Fibroblast of lung (primary cell): ENCODE data around the gene RNU11.

Experiments used
- CTCF ChIP-seq, 2 donors: IDR thresholded peaks in 1 of 2; conservative IDR thresholded peaks in 1 of 2; 1 replicate in 1 of 2; 2 replicates in 1 of 2; pipeline ENCODE4 v1.5.1; 2011 to 2012; ENCODE audit warnings: low read length in 2 of 2, control low read depth in 1 of 2, inconsistent platforms in 1 of 2, low read depth in 1 of 2, mild to moderate bottlenecking in 1 of 2
- EZH2 ChIP-seq: IDR thresholded peaks from 2 replicates; pipeline ENCODE4 v1.5.1; 2012; ENCODE audit warnings: low read length, control low read depth, mild to moderate bottlenecking; ENCODE audit errors: missing control alignments

- TF ChIP-seq CTCF (conservative IDR thresholded peaks at IDR 0.05 in 1 of 2, IDR thresholded peaks at IDR 0.05 in 1 of 2; ENCODE audit: low read depth in 1 of 2, low read length in 2 of 2) (no peak), EZH2 (no peak)
Observed at GRCh38 chr1:28668956-28669723, 20.7 kb downstream of the RNU11 start.
